Upper lobe of left lung (tissue), 4 donors: Measurements from ENCODE around the gene TFF3.

ENCODE experiments used
- EP300 ChIP-seq, 4 donors: sonication (generic); formaldehyde crosslinking; IDR thresholded peaks; one replicate each; pipeline ENCODE4 v1.5.1; 2017; ENCODE audit warnings: antibody characterized with exemption in 4 of 4, control low read depth in 2 of 4
- TF ChIP-seq, protein P1 (sequence below), 6 experiments: fragments of 450-650 bp in 4 of 6; fragments of 200-600 bp in 2 of 6; sonication (generic) in 2 of 6; IDR thresholded peaks; one replicate each; pipeline ENCODE4 v1.5.1; 2016 to 2019; ENCODE audit warnings: antibody characterized with exemption in 6 of 6

DNA sequence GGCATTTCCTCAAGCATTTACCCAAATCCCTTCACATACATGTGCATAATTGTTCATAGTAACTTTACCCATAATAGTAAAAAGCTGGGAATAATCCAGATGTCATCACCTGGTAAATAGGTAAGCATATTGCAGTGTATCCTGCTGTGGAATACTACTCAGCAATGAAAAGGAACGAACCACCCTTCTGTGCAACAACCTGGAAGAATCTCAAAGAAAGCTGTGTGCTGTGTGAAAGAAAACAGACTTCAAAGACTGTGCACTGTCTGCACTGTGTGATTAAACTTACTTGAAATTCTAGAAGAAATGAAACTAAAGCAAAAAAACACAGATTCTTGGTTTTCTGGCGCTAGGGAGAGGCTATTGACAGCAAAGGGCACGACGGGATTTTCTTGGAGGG is 22.1 kb upstream of the TFF3 start:
- TF ChIP-seq, protein P1, sequence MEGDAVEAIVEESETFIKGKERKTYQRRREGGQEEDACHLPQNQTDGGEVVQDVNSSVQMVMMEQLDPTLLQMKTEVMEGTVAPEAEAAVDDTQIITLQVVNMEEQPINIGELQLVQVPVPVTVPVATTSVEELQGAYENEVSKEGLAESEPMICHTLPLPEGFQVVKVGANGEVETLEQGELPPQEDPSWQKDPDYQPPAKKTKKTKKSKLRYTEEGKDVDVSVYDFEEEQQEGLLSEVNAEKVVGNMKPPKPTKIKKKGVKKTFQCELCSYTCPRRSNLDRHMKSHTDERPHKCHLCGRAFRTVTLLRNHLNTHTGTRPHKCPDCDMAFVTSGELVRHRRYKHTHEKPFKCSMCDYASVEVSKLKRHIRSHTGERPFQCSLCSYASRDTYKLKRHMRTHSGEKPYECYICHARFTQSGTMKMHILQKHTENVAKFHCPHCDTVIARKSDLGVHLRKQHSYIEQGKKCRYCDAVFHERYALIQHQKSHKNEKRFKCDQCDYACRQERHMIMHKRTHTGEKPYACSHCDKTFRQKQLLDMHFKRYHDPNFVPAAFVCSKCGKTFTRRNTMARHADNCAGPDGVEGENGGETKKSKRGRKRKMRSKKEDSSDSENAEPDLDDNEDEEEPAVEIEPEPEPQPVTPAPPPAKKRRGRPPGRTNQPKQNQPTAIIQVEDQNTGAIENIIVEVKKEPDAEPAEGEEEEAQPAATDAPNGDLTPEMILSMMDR (IDR thresholded peaks at IDR 0.05), result no peak
- TF ChIP-seq EP300 (IDR thresholded peaks at IDR 0.05), result no peak
